DOHH2 (cell line): ENCODE measurements around the gene CKS1B.
A peak's percentile ranks its signal among the peaks of the same experiment; 100 is the strongest.

Experiments used
- CTCF ChIP-seq: fragments of 200-600 bp; sonication (generic); IDR thresholded peaks from one replicate; pipeline ENCODE4 v1.5.1; 2014; ENCODE audit warnings: antibody characterized with exemption, mild to moderate bottlenecking, low read depth, low read length; ENCODE audit not compliant: poor library complexity, severe bottlenecking
- EZH2phosphoT487 ChIP-seq: fragments of 200-600 bp; sonication (generic); IDR thresholded peaks from 2 replicates; pipeline ENCODE4 v1.6.1; 2017; ENCODE audit warnings: borderline replicate concordance, mild to moderate bottlenecking, antibody characterized with exemption, low read length, moderate library complexity, mixed read lengths

GRCh38 chr1:154988058-154988954, 13.8 kb downstream of the CKS1B start:
- TF ChIP-seq CTCF (peak; percentile 21), EZH2phosphoT487 (no peak)
